Adrenal gland (tissue), 12 donors: ENCODE results near the gene OAS3. TPM values are rescaled to one million over a fixed set of nuclear protein-coding genes. Genes with fewer than 3 reads are reported as not detected.
"Not testable (repeated sequence)": the region's sequence is repeated elsewhere in the genome, so short reads cannot be mapped to it uniquely, and the experiment has no call there.

ENCODE experiments used
- DNase-seq, 7 donors: peaks; one replicate each; pipeline ENCODE4 v3.0.0-alpha.2; 2019 to 2020
- H3K27ac ChIP-seq, 5 donors: fragments of 200-600 bp; sonication (generic) in 4 of 5; 1 replicate in 3 of 5; 2 replicates in 2 of 5; pipeline versions ENCODE4 v1.5.1 to v1.8.0; 2016 to 2020; ENCODE audit warnings: mild to moderate bottlenecking in 1 of 5
- H3K27me3 ChIP-seq: fragments of 200-600 bp; 2 replicates; pipeline ENCODE4 v1.8.0; 2021
- H3K36me3 ChIP-seq, 2 donors: fragments of 200-600 bp; replicated peaks in 1 of 2; 1 replicate in 1 of 2; 2 replicates in 1 of 2; pipeline versions ENCODE4 v1.5.1 to v1.8.0; 2018 to 2022
- H3K4me1 ChIP-seq, 2 donors: fragments of 200-600 bp; replicated peaks in 1 of 2; 1 replicate in 1 of 2; 2 replicates in 1 of 2; pipeline versions ENCODE4 v1.5.1 to v1.8.0; 2018 to 2021
- H3K4me3 ChIP-seq, 4 donors: fragments of 200-600 bp; sonication (generic) in 3 of 4; one replicate each; pipeline ENCODE4 v1.5.1; 2016 to 2018
- H3K9me3 ChIP-seq, 3 donors: fragments of 200-600 bp; sonication (generic) in 1 of 3; replicated peaks in 1 of 3; 1 replicate in 2 of 3; 2 replicates in 1 of 3; pipeline versions ENCODE4 v1.5.1 to v1.8.0; 2016 to 2021
- CTCF ChIP-seq, 6 experiments: fragments of 450-650 bp in 4 of 6; fragments of 200-600 bp in 2 of 6; sonication (generic) in 1 of 6; IDR thresholded peaks; 1 replicate in 5 of 6; 2 replicates in 1 of 6; pipeline versions ENCODE4 v1.5.1 to v1.8.0; 2016 to 2021; ENCODE audit warnings: antibody characterized with exemption in 6 of 6, mild to moderate bottlenecking in 2 of 6, moderate library complexity in 1 of 6
- POLR2A ChIP-seq, 2 donors: fragments of 450-650 bp; IDR thresholded peaks; one replicate each; pipeline ENCODE4 v1.6.1; 2017; ENCODE audit warnings: antibody characterized with exemption in 2 of 2, mild to moderate bottlenecking in 2 of 2, moderate library complexity in 1 of 2
- WGBS, 4 donors: extraction: QIAGEN DNeasy Blood & Tissue Kit in 2 of 4; methylation state at CpG; one replicate each; pipeline versions ENCODE4 v1.1.5 to v1.1.7; 2013 to 2017; 5-methylcytosine and 5-hydroxymethylcytosine counted together
- intact Hi-C, 2 donors: fragments of 100-400 bp; cut with DNase I; formaldehyde crosslinking; loops; one replicate each; pipeline versions ENCODE4 v1.14.1 to v1.15.0; 2022 to 2023
- polyA plus RNA-seq, 3 donors: library from polyadenylated mRNA; stranded (reverse); fragments of 200-250 nt in 2 of 3; fragments of 350-450 nt in 1 of 3; fragmentation: Illumina TruSeq in 1 of 3; extraction: RNeasy Lipid Tissue Mini Kit (QIAGEN cat#74804) in 1 of 3; gene quantifications; one replicate each; pipeline ENCODE4 v1.2.3, GENCODE V29; 2013 to 2014
- total RNA-seq, 9 donors: library from RNA; depleted of rRNA in 4 of 9; stranded (reverse); fragments of >200 nt in 4 of 9; fragments of 120-200 nt in 1 of 9; fragmentation: NEBNext Ultra II Directional in 1 of 9; extraction: Animal tissue kit (Norgen Biotek cat#: 25700) in 1 of 9; gene quantifications; one replicate each; pipeline versions ENCODE4 v1.1.0 to v1.2.4, GENCODE V29; 2013 to 2023
- donor health status: healthy with polysubstance abuse.
- donor health status: Bipolar disorder and iron deficiency.
- donor health status: DM: yes; HTN: yes; CAD: no.
- donor health status: DM: no; HTN: no; CAD: no.
- donor health status: DM: no; HTN: no; CAD: no.
- donor health status: DM: yes; HTN: yes; CAD: no.

Gene OAS3
- total and polyA plus RNA-seq, 12 donors: 2.7 to 19.4 (median 10.3) TPM

GRCh38 chr12:112950701-112951100 is 12.4 kb downstream of the OAS3 start:
- no peak for TF ChIP-seq CTCF (IDR thresholded peaks at IDR 0.05)
- no peak for TF ChIP-seq POLR2A (IDR thresholded peaks at IDR 0.05)
- DNase-seq: peak in 2 of 7 donors; percentile 11 to 65
- peaks cover 0 to 4% of the 10 kb centered on the region in 2 donors for H3K36me3 ChIP-seq
- H3K4me1 ChIP-seq: no peaks in the 10 kb centered on the region
- H3K27me3 ChIP-seq: no peaks in the 10 kb centered on the region
- H3K27ac ChIP-seq: no peak overlapping the region
- 93 to 100% (median 95%) methylated on average over 10 to 11 of the region's 11 CpGs for WGBS, 4 donors
- no peaks in the 10 kb centered on the region for H3K9me3 ChIP-seq
- intact Hi-C loops: no loop called here
- no peak overlapping the region for H3K4me3 ChIP-seq

DNA sequence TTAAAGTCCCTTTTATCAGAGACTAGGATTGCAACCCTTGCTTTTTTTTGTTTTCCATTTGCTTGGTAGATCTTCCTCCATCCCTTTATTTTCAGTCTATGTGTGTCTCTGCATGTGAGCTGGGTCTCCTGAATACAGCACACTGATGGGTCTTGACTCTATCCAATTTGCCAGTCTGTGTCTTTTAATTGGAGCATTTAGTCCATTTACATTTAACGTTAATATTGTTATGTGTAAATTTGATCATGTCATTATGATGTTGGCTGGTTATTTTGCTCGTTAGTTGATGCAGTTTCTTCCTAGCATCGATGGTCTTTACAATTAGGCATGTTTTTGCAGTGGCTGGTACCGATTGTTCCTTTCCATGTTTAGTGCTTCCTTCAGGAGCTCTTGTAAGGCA is 18.9 kb downstream of the OAS3 start:
- DNase-seq, H3K27ac ChIP-seq, H3K4me3 ChIP-seq, H3K9me3 ChIP-seq, H3K27me3 ChIP-seq, H3K36me3 ChIP-seq, intact Hi-C loops, H3K4me1 ChIP-seq: not testable (repeated sequence)
- 94 to 100% (median 96%) methylated on average over 4 of the region's 4 CpGs for WGBS, 4 donors

- intact Hi-C loops: no loop called here
- peak in 1 of 7 donors; percentile 13 for DNase-seq
- TF ChIP-seq CTCF (IDR thresholded peaks at IDR 0.05) (no peak), POLR2A (IDR thresholded peaks at IDR 0.05) (no peak)
- Histone ChIP-seq H3K9me3 (no peaks in the 10 kb centered on the region), H3K4me1 (no peaks in the 10 kb centered on the region), H3K27me3 (no peaks in the 10 kb centered on the region), H3K4me3 (no peak overlapping the region), H3K36me3 (peaks cover 0 to 12% of the 10 kb centered on the region in 2 donors), H3K27ac (no peak overlapping the region)
- 93 to 99% (median 94%) methylated on average over 6 to 7 of the region's 7 CpGs for WGBS, 4 donors
These were observed 22.8 kb downstream of the OAS3 start for GRCh38 chr12:112961074-112961473.

DNA sequence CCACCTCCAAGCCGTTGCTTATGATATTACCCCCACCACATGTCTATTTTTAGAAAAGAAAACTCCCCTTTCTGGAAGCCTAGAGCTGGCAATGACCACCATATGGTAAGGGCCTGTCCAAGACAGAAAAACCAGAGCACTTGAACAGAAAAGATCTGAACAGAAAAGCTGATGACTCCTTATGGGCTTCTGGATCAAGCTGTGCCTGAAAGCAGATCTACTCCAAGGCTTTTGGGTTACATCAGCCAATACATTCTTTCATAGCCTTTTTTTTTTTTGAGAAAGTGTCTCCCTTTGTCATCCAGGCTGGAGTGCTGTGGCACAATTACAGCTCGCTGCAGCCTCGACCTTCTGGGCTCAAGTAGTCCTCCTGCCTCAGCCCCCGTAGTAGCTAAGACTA is 23.3 kb downstream of the OAS3 start:
- Histone ChIP-seq H3K9me3 (no peaks in the 10 kb centered on the region), H3K4me1 (no peaks in the 10 kb centered on the region), H3K27me3 (no peaks in the 10 kb centered on the region), H3K4me3 (no peak overlapping the region), H3K27ac (no peak overlapping the region), H3K36me3 (peaks cover 0 to 12% of the 10 kb centered on the region in 2 donors)
- no peak for DNase-seq
- TF ChIP-seq CTCF (IDR thresholded peaks at IDR 0.05) (no peak), POLR2A (IDR thresholded peaks at IDR 0.05) (no peak)
- WGBS, 4 donors: 93 to 97% (median 94%) methylated on average over 4 of the region's 4 CpGs
- intact Hi-C loops: no loop called here

GRCh38 chr12:112962561-112962960 is 24.3 kb downstream of the OAS3 start:
- no peak overlapping the region for H3K27ac ChIP-seq
- H3K4me3 ChIP-seq: no peak overlapping the region
- peak in 1 of 7 donors; percentile 5 for DNase-seq
- H3K36me3 ChIP-seq: peaks cover 0 to 12% of the 10 kb centered on the region in 2 donors
- H3K4me1 ChIP-seq: no peaks in the 10 kb centered on the region
- TF ChIP-seq CTCF (IDR thresholded peaks at IDR 0.05): no peak
- no peak for TF ChIP-seq POLR2A (IDR thresholded peaks at IDR 0.05)
- H3K27me3 ChIP-seq: no peaks in the 10 kb centered on the region
- no peaks in the 10 kb centered on the region for H3K9me3 ChIP-seq
- intact Hi-C loops: no loop called here
- 98 to 100% (median 99%) methylated on average over 2 to 7 of the region's 7 CpGs for WGBS, 4 donors
